Common myeloid progenitor, CD34-positive (primary cell): ENCODE results near the gene TENM4.

Source experiments
- CTCF ChIA-PET: fragments of 350-600 bp; sonication (Branson Sonifier 250); formaldehyde crosslinking; loops from one replicate; lab custom pipeline; 2021; ENCODE audit warnings: antibody characterized with exemption; lab: Charles Lee
- POLR2A ChIA-PET: fragments of 350-600 bp; sonication (Branson Sonifier 250); formaldehyde crosslinking; loops from one replicate; lab custom pipeline; 2021; ENCODE audit warnings: antibody characterized with exemption; lab: Charles Lee
- DNase-seq, 3 donors: peaks; one replicate each; pipeline versions ENCODE4 v3.0.0 to v3.0.0-alpha.2; 2013
- H3K27ac ChIP-seq, 2 experiments: 1 replicate in 1 of 2; 2 replicates in 1 of 2; pipeline ENCODE4 v1.7.0; 2013; ENCODE audit warnings: inconsistent platforms in 2 of 2, low read length in 2 of 2, mild to moderate bottlenecking in 2 of 2, low read depth in 1 of 2, moderate library complexity in 1 of 2; ENCODE audit not compliant: severe bottlenecking in 2 of 2, insufficient read depth in 1 of 2, poor library complexity in 1 of 2
- H3K27me3 ChIP-seq, 5 experiments: replicated peaks in 2 of 5; 1 replicate in 3 of 5; 2 replicates in 2 of 5; pipeline versions ENCODE4 v1.6.1 to v1.7.0; 2013; ENCODE audit warnings: low read length in 4 of 5, mild to moderate bottlenecking in 2 of 5, moderate library complexity in 2 of 5, inconsistent platforms in 1 of 5; ENCODE audit not compliant: insufficient read depth in 5 of 5, control insufficient read depth in 4 of 5
- H3K36me3 ChIP-seq, 4 experiments: 1 replicate in 2 of 4; 2 replicates in 2 of 4; pipeline versions ENCODE4 v1.6.1 to v1.7.0; 2013; ENCODE audit warnings: low read length in 3 of 4, control low read depth in 1 of 4, mild to moderate bottlenecking in 1 of 4; ENCODE audit not compliant: control insufficient read depth in 4 of 4, insufficient read depth in 4 of 4
- H3K4me1 ChIP-seq, 4 experiments: 1 replicate in 3 of 4; 2 replicates in 1 of 4; pipeline versions ENCODE4 v1.6.1 to v1.7.1; 2013; ENCODE audit warnings: low read length in 3 of 4, mild to moderate bottlenecking in 3 of 4, control low read depth in 1 of 4, inconsistent platforms in 1 of 4, moderate library complexity in 1 of 4; ENCODE audit not compliant: control insufficient read depth in 4 of 4, insufficient read depth in 4 of 4; ENCODE audit errors: control extremely low read depth in 1 of 4
- H3K4me3 ChIP-seq, 7 experiments: 1 replicate in 4 of 7; 2 replicates in 3 of 7; pipeline versions ENCODE4 v1.5.1 to v1.7.0; 2013; ENCODE audit warnings: mild to moderate bottlenecking in 7 of 7, low read length in 6 of 7, moderate library complexity in 6 of 7, inconsistent platforms in 2 of 7, low read depth in 2 of 7, control low read depth in 1 of 7; ENCODE audit not compliant: insufficient read depth in 4 of 7, control insufficient read depth in 1 of 7; ENCODE audit errors: extremely low read depth in 1 of 7
- H3K9me3 ChIP-seq, 5 experiments: 1 replicate in 4 of 5; 2 replicates in 1 of 5; pipeline versions ENCODE4 v1.6.1 to v1.7.1; 2013; ENCODE audit warnings: low read length in 4 of 5, mild to moderate bottlenecking in 2 of 5, inconsistent platforms in 1 of 5, low read depth in 1 of 5, moderate library complexity in 1 of 5; ENCODE audit not compliant: control insufficient read depth in 4 of 5, insufficient read depth in 2 of 5; ENCODE audit errors: control extremely low read depth in 1 of 5
- WGBS: methylation state at CpG from one replicate; pipeline ENCODE4 v1.1.5; 2013; ENCODE audit not compliant: insufficient coverage; 5-methylcytosine and 5-hydroxymethylcytosine counted together

The TENM4 gene

GRCh38 chr11:78772186-78772585 lies 668.6 kb downstream of the TENM4 start:
- no peaks in the 10 kb centered on the region for H3K36me3 ChIP-seq
- H3K9me3 ChIP-seq, result no peaks in the 10 kb centered on the region
- ChIA-PET CTCF (no interaction called here), POLR2A (no interaction called here)
- peaks cover 0 to 3% (median 0%) of the 10 kb centered on the region in 5 experiments for H3K27me3 ChIP-seq
- H3K4me3 ChIP-seq, result no peak overlapping the region
- H3K4me1 ChIP-seq, result no peaks in the 10 kb centered on the region
- DNase-seq, result no peak
- 100% methylated on average over 3 of the region's 3 CpGs for WGBS
- no peak overlapping the region for H3K27ac ChIP-seq

GRCh38 chr11:78770931-78771330 lies 669.9 kb downstream of the TENM4 start:
- ChIA-PET CTCF (no interaction called here), POLR2A (no interaction called here)
- DNase-seq, result no peak
- Histone ChIP-seq H3K4me3 (no peak overlapping the region), H3K27me3 (peaks cover 0 to 3% (median 0%) of the 10 kb centered on the region in 5 experiments), H3K9me3 (no peaks in the 10 kb centered on the region), H3K36me3 (no peaks in the 10 kb centered on the region), H3K27ac (no peak overlapping the region), H3K4me1 (no peaks in the 10 kb centered on the region)
- WGBS, result 100% methylated on average over 4 of the region's 6 CpGs

GRCh38 chr11:78768971-78769370 lies 671.9 kb downstream of the TENM4 start:
- ChIA-PET CTCF (interaction anchor here (1.1 kb wide), 1 partner anchor 30 kb away, joined by 3 read pairs; no protein-coding TSS in a partner anchor), POLR2A (no interaction called here)
- 93% methylated on average over 3 of the region's 5 CpGs for WGBS

DNA sequence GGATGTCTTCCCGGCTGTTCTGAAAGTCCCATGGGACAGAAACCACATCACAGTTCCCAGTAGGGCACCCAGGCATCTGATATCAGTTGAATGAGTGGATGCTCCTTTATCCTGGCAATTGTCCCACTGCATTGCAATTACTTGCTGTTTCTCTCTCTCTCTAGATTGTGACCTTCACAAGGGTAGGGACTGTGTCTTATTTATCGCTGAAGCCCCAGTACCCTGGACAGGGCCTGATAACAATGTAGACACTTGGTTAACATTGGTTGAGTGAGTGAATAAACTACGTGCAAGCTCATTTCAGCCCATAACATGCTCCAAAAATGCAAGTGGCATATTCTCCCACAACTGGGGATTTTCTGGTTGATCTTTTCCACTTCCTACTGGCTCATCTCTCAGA lies 672.5 kb downstream of the TENM4 start:
- no peak overlapping the region for H3K4me3 ChIP-seq
- ChIA-PET POLR2A (no interaction called here), CTCF (no interaction called here)
- no peak overlapping the region for H3K27ac ChIP-seq
- no peak for DNase-seq
- H3K27me3 ChIP-seq, result peaks cover 0 to 3% (median 0%) of the 10 kb centered on the region in 5 experiments
- H3K36me3 ChIP-seq, result no peaks in the 10 kb centered on the region
- no peaks in the 10 kb centered on the region for H3K4me1 ChIP-seq
- no peaks in the 10 kb centered on the region for H3K9me3 ChIP-seq
- 100% methylated on average over 2 of the region's 3 CpGs for WGBS

More at GRCh38 chr11:78768971-78769370, 671.9 kb downstream of the TENM4 start:
- H3K27ac ChIP-seq, result no peak overlapping the region
- no peaks in the 10 kb centered on the region for H3K4me1 ChIP-seq
- H3K9me3 ChIP-seq, result no peaks in the 10 kb centered on the region
- peaks cover 0 to 3% (median 0%) of the 10 kb centered on the region in 5 experiments for H3K27me3 ChIP-seq
- DNase-seq, result no peak
- no peak overlapping the region for H3K4me3 ChIP-seq
- H3K36me3 ChIP-seq, result no peaks in the 10 kb centered on the region

GRCh38 chr11:78767027-78767932 lies 673.5 kb downstream of the TENM4 start:
- Histone ChIP-seq H3K4me3 (no peak overlapping the region), H3K4me1 (no peaks in the 10 kb centered on the region), H3K9me3 (no peaks in the 10 kb centered on the region), H3K27me3 (peaks cover 0 to 3% (median 0%) of the 10 kb centered on the region in 5 experiments), H3K36me3 (no peaks in the 10 kb centered on the region), H3K27ac (no peak overlapping the region)
- ChIA-PET CTCF (no interaction called here), POLR2A (no interaction called here)
- no peak for DNase-seq
- 100% methylated on average over 3 of the region's 8 CpGs for WGBS

- no peaks in the 10 kb centered on the region for H3K9me3 ChIP-seq
- no peak for DNase-seq
- ChIA-PET CTCF (interaction anchor here (1.5 kb wide), 1 partner anchor 119 kb away, joined by 3 read pairs; no protein-coding TSS in a partner anchor), POLR2A (no interaction called here)
- no peaks in the 10 kb centered on the region for H3K4me1 ChIP-seq
- H3K27me3 ChIP-seq, result peaks cover 0 to 2% (median 0%) of the 10 kb centered on the region in 5 experiments
- H3K36me3 ChIP-seq, result no peaks in the 10 kb centered on the region
- WGBS, result 92% methylated on average over 2 of the region's 4 CpGs
- H3K4me3 ChIP-seq, result no peak overlapping the region
- H3K27ac ChIP-seq, result no peak overlapping the region
Observed at GRCh38 chr11:78764946-78765345, 675.9 kb downstream of the TENM4 start.

- H3K4me1 ChIP-seq, result no peaks in the 10 kb centered on the region
Observed at GRCh38 chr11:78763664-78764063, 677.2 kb downstream of the TENM4 start.

More at GRCh38 chr11:78763664-78764063, 677.2 kb downstream of the TENM4 start:
- H3K9me3 ChIP-seq, result no peaks in the 10 kb centered on the region
- WGBS, result 88% methylated on average over 4 of the region's 4 CpGs
- H3K36me3 ChIP-seq, result no peaks in the 10 kb centered on the region
- peaks cover 0 to 5% (median 0%) of the 10 kb centered on the region in 5 experiments for H3K27me3 ChIP-seq
- no peak for DNase-seq
- ChIA-PET CTCF (interaction anchor here (1.5 kb wide), 2 partner anchors 10 to 118 kb away, joined by 3 to 5 read pairs; no protein-coding TSS in a partner anchor), POLR2A (no interaction called here)
- H3K27ac ChIP-seq, result no peak overlapping the region
- H3K4me3 ChIP-seq, result no peak overlapping the region
